ENCODE data around the gene SMIM30. TPM values are rescaled to one million over a fixed set of nuclear protein-coding genes. Genes with fewer than 3 reads are reported as not detected.

The SMIM30 gene
- total RNA-seq, 1 experiment from 2014 or later = 10.1 TPM

DNA sequence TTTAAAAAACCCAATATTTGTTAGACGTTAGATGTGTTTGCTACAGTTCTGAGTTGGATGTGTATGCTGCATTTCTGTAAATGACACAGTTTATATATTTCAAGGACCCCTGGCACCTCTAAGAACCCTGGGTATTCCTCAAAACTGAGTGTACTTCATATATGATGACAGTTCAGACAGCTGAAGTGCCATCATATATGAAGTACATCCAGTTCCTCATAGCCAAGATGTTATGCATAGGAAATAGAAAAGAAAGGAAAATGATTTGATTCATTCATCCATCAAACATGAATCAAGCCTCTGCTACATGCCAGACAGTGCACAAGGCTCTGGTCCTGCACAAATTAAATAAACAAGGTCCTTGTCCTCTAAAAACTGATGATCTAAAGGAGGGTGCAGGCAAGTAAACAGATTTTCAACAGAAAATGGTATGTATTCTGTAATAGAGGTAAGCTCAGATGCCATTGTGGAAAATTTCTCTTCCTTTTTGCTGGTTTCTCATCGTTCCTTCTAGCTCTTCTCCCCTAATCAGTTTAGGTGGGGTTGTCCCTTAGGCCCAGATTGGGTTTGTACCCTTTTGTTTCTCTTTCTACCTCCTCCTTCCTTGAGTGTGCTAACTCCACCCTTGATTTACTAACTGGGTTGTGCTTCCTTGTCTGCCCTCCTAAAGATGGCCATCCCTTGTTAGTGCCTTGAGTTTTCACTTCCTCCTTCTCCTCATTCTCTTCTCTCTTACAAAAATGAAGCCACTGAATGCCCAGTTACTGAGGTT, 25.3 kb upstream of the SMIM30 start:
- H3K27me3 ChIP-seq (ENCODE audit: control insufficient read depth, insufficient read depth, low read length) = no peaks in the 10 kb centered on the region
- DNase-seq (ENCODE audit: low read depth, low spot score) = no peak
- no peak for TF ChIP-seq SIN3A (IDR thresholded peaks at IDR 0.05; ENCODE audit: borderline replicate concordance, insufficient read depth, low read depth, low read length)
- TF ChIP-seq POLR2AphosphoS5 (IDR thresholded peaks at IDR 0.05; ENCODE audit: low read depth, low read length) = no peak
- TF ChIP-seq TCF7L2 (IDR thresholded peaks at IDR 0.05; ENCODE audit: low read depth, low read length) = no peak
- TF ChIP-seq, protein P1, sequence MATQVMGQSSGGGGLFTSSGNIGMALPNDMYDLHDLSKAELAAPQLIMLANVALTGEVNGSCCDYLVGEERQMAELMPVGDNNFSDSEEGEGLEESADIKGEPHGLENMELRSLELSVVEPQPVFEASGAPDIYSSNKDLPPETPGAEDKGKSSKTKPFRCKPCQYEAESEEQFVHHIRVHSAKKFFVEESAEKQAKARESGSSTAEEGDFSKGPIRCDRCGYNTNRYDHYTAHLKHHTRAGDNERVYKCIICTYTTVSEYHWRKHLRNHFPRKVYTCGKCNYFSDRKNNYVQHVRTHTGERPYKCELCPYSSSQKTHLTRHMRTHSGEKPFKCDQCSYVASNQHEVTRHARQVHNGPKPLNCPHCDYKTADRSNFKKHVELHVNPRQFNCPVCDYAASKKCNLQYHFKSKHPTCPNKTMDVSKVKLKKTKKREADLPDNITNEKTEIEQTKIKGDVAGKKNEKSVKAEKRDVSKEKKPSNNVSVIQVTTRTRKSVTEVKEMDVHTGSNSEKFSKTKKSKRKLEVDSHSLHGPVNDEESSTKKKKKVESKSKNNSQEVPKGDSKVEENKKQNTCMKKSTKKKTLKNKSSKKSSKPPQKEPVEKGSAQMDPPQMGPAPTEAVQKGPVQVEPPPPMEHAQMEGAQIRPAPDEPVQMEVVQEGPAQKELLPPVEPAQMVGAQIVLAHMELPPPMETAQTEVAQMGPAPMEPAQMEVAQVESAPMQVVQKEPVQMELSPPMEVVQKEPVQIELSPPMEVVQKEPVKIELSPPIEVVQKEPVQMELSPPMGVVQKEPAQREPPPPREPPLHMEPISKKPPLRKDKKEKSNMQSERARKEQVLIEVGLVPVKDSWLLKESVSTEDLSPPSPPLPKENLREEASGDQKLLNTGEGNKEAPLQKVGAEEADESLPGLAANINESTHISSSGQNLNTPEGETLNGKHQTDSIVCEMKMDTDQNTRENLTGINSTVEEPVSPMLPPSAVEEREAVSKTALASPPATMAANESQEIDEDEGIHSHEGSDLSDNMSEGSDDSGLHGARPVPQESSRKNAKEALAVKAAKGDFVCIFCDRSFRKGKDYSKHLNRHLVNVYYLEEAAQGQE (IDR thresholded peaks at IDR 0.05; ENCODE audit: insufficient read depth in 1 of 2, low read depth in 2 of 2, low read length in 1 of 2) = no peak
- TF ChIP-seq, protein P2, sequence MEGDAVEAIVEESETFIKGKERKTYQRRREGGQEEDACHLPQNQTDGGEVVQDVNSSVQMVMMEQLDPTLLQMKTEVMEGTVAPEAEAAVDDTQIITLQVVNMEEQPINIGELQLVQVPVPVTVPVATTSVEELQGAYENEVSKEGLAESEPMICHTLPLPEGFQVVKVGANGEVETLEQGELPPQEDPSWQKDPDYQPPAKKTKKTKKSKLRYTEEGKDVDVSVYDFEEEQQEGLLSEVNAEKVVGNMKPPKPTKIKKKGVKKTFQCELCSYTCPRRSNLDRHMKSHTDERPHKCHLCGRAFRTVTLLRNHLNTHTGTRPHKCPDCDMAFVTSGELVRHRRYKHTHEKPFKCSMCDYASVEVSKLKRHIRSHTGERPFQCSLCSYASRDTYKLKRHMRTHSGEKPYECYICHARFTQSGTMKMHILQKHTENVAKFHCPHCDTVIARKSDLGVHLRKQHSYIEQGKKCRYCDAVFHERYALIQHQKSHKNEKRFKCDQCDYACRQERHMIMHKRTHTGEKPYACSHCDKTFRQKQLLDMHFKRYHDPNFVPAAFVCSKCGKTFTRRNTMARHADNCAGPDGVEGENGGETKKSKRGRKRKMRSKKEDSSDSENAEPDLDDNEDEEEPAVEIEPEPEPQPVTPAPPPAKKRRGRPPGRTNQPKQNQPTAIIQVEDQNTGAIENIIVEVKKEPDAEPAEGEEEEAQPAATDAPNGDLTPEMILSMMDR (IDR thresholded peaks at IDR 0.05) = no peak
- no peaks in the 10 kb centered on the region for H3K9me3 ChIP-seq (ENCODE audit: control insufficient read depth, insufficient read depth, low read depth, low read length)
- no peak for ATAC-seq
- ChIA-PET POLR2A (no interaction called here), CTCF (no interaction called here)
- H3K36me3 ChIP-seq (ENCODE audit: control insufficient read depth, insufficient read depth, low read length) = no peaks in the 10 kb centered on the region
- H3K27ac ChIP-seq (ENCODE audit: low read length) = no peak overlapping the region
- H3K4me3 ChIP-seq (ENCODE audit: low read depth in 2 of 2, low read length in 2 of 2) = no peak overlapping the region
- no TSS peak for BruUV-seq (replicated peaks)
- intact Hi-C loops (cut with micrococcal nuclease; ENCODE audit: unreplicated experiment) (no loop called here), in situ Hi-C loops (cut with HindIII; ENCODE audit: low pct_unique_long_range_greater_than_20kb, low sequenced_read_pairs) (no loop called here)
- no peaks in the 10 kb centered on the region for H3K4me1 ChIP-seq (ENCODE audit: control insufficient read depth, insufficient read depth, low read length)

DNA sequence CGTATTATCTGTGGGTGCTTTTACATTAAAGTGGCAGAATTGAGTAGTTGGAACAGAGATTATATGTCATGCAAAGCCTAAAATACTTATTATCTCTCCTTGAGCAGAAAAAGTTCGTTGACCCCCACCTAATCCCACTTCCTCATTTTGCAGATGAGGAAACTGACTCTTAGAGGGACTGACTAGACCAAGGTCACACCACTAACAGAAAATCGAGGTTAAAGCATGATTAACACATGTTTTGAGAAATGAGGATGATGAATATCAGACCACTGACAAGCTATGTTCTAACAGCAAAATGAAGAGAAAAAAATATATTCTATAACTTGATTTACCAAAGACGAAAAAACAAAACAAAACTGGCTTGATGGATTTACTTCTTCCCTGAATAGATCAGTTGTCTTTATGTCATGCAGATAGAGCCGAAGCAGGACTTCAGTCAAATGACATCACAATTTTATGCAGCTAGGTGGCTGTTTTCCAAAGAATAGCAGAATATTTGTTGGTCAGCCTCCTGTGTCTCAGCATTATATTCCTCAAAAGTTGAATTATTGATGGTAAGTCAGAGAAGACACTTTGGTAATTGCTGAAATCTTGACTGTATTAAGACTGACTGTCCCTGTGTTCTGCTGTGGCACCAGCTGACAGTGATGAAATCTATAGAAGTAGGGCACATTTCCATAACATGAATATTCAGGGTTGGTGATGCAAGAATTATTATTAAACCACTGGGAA, 24.2 kb upstream of the SMIM30 start:
- Histone ChIP-seq H3K27ac (ENCODE audit: low read length) (no peak overlapping the region), H3K27me3 (ENCODE audit: control insufficient read depth, insufficient read depth, low read length) (no peaks in the 10 kb centered on the region), H3K4me3 (ENCODE audit: low read depth in 2 of 2, low read length in 2 of 2) (no peak overlapping the region), H3K9me3 (ENCODE audit: control insufficient read depth, insufficient read depth, low read depth, low read length) (no peaks in the 10 kb centered on the region), H3K4me1 (ENCODE audit: control insufficient read depth, insufficient read depth, low read length) (no peaks in the 10 kb centered on the region), H3K36me3 (ENCODE audit: control insufficient read depth, insufficient read depth, low read length) (no peaks in the 10 kb centered on the region)
- no peak for DNase-seq (ENCODE audit: low read depth, low spot score)
- CTCF ChIA-PET = no interaction called here
- POLR2A ChIA-PET = no interaction called here
- BruUV-seq (replicated peaks) = no TSS peak
- in situ Hi-C loops (cut with HindIII; ENCODE audit: low pct_unique_long_range_greater_than_20kb, low sequenced_read_pairs) = no loop called here
- no peak for ATAC-seq
- intact Hi-C loops (cut with micrococcal nuclease; ENCODE audit: unreplicated experiment) = no loop called here
- TF ChIP-seq, protein P1 (IDR thresholded peaks at IDR 0.05; ENCODE audit: insufficient read depth in 1 of 2, low read depth in 2 of 2, low read length in 1 of 2) = no peak
- TF ChIP-seq SIN3A (IDR thresholded peaks at IDR 0.05; ENCODE audit: borderline replicate concordance, insufficient read depth, low read depth, low read length) = no peak
